Measurements from ENCODE around the gene DDX10.
"Not testable (repeated sequence)": the region's sequence is repeated elsewhere in the genome, so short reads cannot be mapped to it uniquely, and the experiment has no call there.

Gene DDX10

DNA sequence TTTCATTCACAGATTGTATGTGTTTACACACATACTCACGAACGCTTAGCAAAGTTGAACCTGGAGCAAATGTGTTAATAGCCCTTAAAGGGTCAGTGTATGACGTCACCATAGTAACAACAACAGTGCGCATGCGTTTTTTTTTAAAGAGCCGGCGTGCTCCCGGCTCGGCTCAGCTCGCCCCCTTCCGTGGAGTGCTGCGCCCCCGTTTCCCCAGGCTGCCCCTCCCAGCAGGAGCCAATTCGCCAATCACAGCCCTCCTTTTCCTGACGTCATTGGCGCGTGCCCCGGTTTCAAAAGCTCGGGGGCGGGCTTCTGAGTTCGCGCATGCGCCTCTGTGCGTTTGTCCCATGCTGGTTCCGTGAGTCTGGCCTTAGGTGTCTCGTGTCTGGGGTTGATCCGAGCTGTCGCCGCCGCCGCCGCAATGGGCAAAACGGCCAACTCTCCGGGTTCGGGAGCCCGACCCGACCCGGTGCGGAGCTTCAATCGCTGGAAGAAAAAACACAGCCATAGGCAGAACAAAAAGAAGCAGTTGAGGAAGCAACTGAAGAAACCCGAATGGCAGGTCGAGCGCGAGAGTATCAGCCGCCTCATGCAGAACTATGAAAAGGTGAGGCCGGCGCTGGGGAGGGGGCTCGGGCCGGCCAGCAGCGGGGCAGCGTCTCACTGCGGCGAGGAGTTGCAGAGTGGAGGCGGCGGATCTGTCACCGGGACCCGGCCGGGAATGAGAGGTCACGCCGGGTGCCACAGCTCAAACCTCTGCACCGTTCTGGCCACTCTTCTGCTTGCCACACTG is at the start of gene DDX10:
Gene DDX10, plus strand, starts transcription at position 340 of the 796 bp plus-strand sequence. Its CDS starts 85 bp downstream, at position 425.
- DNase-seq = peak; percentile 96

- no peak for DNase-seq
Observed at GRCh38 chr11:108616549-108616948, 48.3 kb upstream of the DDX10 start.

- no peak for DNase-seq
Observed at GRCh38 chr11:108617055-108617454, 47.8 kb upstream of the DDX10 start.

DNA sequence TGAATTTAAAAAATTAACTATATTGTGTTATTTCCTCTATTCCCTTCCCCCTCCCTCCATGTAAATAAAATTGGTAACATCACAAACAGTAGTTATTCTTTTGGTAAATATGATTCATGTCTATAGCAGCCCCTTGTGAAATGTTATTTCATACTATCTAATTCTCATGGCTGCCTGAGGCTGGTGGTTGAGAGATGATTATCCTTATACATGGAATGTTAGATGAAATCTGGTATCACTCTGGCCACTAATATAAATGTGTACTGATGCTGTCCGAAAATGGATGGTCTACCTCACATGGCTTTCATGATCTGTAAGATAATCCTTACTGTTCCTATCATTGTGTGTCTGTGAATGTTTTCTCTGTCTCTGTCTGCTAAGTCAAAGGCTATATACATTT is 46.3 kb upstream of the DDX10 start:
- DNase-seq = no peak

DNA sequence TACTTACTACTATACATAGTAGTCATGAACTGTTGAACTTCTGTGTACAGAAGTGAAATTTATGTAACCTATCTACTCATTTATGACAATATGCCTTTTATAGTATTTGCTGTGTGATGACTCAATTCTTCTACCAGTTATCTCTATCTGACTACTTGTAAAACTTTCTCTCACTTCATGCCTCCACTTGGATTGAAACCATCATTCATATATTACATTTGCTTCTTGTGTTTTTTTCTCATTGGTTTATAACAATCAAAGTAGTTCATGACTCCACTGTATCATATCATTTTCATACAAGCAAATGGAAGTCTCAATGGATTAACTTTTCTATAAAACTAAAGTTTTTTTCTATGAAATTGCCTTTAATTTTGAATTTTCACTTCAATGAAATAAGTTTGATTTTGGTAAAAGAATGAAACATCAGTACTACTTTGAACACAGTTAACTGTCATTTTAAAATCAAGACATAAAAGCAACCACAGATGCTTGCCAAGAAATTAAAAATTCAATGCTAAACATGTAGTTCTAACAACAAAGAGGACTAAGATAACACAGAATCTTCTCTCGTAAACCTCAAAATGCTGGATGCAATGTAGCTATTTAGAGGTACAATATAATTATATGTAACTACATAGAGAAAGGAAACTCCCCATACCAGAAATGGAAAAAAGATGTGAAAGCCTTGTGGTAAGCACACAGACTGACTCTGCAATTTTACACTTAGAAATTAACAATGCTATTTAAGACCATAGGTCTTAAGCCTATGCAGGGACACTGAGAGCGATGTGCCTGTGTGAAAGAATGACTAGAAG is 43.7 kb upstream of the DDX10 start:
- no peak for DNase-seq

DNA sequence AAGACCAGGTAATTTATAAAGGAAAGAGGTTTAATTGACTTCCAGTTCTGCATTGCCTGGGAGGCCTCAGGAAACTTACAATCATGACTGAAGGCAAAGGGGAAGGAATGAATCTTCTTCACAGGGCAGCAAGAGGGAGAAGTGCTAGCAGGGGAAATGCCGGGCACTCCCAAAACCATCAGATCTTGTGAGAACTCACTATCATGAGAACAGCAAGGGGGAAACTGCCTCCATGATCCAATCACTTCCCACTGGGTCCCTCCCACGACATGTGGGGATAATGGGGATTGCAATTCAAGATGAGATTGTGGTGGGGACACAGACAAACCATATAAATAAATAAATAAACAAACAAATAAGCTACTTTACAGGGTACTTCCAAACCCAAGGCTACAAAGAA is 42.5 kb upstream of the DDX10 start:
- no peak for DNase-seq

DNA sequence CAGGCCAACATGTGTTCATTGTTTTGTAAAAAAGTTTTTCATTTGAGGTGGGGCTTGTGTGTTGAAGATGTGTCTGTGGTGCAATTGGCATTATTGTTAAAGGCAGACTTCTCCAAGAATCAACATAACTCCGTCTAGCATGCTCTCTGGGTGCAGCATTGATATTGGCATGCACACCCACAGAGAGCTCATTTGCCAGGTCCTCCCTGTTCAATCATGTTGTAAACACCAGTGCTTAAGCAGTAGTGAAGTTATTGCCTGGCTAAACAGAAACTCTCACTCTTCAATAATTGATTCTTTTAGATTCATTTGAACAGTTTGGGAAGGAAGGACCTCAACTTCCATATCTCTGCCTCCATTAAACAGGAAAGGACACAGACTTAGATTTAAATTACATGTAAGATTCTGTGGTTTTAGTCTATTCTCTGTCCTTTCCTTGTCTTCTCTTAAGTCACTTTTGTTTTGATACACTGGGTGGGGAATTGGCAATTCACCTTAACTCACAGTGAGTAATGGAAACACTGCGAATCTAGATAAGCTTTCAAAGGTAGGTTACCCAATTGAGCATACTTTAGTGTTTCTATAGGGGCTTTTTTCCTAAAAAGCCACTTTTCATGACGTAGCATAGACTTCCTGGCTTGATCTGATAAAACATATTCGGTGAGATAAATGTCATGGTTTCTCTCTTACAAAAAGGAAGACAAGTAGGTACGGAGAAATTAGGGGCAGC is 40.5 kb upstream of the DDX10 start:
- no peak for DNase-seq

- no peak for DNase-seq
Observed at GRCh38 chr11:108628326-108628725, 36.5 kb upstream of the DDX10 start.

- no peak for DNase-seq
Observed at GRCh38 chr11:108628812-108629211, 36.1 kb upstream of the DDX10 start.

GRCh38 chr11:108629274-108629673 is 35.6 kb upstream of the DDX10 start:
- DNase-seq = no peak

DNA sequence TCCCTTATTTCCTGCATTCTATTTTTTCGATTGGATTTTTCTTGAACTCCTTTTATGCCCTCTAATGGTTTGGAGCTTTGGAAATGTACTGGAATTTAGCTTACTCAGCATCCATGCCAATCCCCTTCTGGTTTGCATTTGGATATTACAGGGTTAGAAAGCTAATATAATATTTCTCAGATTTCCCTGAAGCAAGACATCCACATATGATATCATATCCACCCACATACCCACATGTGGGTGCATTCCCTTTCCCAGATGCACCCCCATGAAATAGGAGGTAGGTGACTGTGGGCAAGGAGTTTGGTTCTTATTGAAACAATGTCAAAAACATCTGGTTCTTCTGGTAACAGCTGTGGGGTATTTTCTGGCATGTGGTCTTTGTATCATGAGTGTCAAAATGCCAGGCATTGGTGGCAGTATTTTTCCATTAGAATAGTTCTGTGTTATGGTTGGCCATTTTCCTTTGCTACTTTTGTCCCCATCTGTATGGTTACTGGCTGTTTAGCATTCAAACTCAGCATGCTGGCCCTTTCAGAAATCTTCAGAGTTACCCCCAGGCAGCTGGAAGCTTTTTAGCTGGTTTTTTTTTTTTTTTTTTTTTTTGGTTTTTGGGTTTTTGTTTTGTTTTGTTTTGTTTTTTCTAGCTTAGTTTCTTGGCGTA is 32.7 kb upstream of the DDX10 start:
- DNase-seq = no peak

DNA sequence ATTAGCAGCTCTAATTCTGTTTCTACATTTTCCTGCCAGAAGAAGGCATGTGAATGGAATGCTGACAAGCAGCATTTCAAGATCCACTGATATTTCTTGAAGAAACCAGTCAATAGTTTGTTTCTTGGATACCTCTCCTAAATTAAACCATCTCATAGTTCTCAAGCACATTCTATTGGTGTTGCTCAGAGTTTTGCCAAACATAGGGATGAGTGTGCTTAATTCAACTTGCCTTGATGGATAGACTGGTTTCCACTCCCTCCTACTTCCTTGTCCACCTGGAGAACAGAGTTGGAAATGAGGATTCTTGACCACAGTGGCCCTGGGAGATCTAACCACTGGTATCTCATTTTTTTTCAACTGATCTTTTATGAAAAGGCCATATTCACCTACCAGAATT is 29.8 kb upstream of the DDX10 start:
- DNase-seq = no peak

GRCh38 chr11:108636222-108636621 is 28.6 kb upstream of the DDX10 start:
- DNase-seq = no peak

- no peak for DNase-seq
Observed at GRCh38 chr11:108639146-108639545, 25.7 kb upstream of the DDX10 start.

- DNase-seq = not testable (repeated sequence)
Observed at GRCh38 chr11:108641752-108642151, 23.1 kb upstream of the DDX10 start.

DNA sequence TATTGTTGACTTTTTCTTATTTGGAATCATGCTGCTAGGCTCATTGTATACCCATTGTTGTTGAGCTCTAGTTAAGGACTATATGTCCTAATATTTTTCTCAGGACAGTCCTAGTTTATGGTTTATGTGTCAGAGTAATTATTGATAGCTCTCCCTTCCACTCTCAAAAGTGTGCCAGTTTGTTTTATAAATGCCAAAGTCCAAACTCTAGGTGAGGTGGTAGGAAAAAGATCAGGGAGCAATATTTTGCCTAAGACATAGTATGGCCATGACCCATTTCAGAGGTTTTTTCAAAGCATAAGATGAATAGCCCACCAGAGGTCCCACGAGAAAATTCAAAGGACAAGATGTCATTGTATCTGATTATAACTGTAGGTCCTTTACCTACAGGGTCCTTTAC is 20.9 kb upstream of the DDX10 start:
- no peak for DNase-seq

DNA sequence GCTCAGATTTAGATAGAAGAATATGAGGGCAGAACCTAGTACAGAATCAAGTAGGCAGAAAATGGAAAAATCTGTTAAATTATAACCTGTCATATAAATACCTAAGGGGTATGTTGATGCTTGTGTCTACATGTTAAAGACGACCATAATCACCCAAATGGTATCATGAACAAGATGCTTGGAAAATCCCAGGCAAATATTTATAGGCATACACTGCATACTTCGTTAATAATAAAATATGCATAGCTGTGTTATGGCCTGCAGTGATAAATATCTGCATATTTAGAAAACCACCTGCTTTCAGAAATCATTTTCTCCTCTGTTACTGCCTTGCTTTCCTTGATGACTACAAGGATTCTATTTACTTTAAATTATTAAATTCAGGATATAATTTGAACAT is 18.9 kb upstream of the DDX10 start:
- DNase-seq = no peak

DNA sequence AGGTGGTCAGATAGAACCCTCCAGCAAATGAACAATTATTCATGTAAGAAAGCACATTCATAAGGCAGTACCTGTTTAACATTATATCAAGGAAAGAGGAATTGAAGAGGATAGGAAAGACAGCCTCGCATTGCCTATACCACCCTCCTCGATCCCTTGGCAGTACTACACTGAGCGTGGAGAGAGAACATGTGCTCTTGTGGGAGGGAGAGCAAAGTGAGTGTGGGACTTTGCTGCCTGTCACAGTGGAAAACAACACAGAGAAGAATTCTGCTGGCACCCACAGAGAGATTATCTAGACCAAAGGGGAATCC is 17.5 kb upstream of the DDX10 start:
- no peak for DNase-seq

DNA sequence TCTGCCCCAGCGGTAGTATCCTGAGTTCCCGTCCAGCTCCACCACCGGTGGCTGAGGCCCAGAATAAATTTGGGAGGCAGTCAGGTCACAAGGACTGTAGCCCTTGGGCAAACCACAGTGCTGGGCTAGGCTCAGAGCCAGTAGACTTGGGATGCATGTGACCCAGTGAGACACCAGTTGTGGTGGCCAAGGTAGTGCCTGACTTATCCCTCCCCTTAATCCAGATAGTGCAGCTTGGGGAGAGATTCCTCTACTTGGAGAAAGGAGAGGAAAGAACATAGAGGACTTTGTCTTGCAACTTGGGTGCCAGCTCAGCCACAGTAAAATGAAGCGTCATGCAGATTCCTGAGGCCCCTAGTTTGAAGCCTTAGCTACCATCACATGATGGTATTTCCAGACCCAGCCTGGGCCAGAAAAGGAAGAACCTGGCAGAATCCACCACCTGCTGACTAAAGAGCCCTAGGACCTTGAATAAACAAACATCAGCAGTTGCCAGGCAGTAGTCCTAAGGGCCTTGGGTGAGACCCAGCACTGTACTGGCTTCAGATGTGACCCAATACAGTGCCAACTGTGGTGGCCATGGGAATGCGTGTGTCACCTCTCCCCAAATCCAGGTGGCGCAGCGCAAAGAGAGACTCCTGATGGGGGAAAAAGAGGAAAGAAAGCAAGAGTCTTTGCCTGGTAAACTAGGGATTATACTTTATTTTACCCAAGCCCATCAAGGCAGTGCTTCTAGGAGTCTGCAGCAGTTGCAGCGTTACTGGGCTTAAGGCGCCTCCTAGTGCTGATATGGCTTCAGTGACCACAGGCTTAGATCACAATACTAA is 17.0 kb upstream of the DDX10 start:
- peak; percentile 53 for DNase-seq

DNA sequence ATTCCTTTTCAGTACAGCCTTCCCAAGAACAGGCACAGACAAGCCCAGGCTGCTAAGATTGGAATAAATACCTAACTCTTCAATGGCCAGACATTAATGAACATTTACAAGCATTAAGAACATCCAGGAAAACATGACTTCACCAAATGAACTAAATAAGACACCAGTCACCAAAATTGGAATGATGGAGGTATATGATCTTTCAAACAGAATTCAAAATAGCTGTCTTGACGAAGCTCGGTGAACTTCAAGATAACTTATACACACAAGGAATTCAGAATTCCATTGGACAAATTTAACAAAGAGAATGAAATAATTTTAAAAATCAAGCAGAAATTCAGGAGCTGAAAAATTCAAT is 16.4 kb upstream of the DDX10 start:
- no peak for DNase-seq

- not testable (repeated sequence) for DNase-seq
Observed at GRCh38 chr11:108654100-108654499, 10.8 kb upstream of the DDX10 start.

- peak; percentile 1 for DNase-seq
Observed at GRCh38 chr11:108654994-108655631, 9.8 kb upstream of the DDX10 start.

Measured in stimulated activated naive CD4-positive, alpha-beta T cell treated with Interleukin-2 at 50 U/mL for 16 hours (primary cell).